ENCODE data around the gene CDH23.

The CDH23 gene

DNA sequence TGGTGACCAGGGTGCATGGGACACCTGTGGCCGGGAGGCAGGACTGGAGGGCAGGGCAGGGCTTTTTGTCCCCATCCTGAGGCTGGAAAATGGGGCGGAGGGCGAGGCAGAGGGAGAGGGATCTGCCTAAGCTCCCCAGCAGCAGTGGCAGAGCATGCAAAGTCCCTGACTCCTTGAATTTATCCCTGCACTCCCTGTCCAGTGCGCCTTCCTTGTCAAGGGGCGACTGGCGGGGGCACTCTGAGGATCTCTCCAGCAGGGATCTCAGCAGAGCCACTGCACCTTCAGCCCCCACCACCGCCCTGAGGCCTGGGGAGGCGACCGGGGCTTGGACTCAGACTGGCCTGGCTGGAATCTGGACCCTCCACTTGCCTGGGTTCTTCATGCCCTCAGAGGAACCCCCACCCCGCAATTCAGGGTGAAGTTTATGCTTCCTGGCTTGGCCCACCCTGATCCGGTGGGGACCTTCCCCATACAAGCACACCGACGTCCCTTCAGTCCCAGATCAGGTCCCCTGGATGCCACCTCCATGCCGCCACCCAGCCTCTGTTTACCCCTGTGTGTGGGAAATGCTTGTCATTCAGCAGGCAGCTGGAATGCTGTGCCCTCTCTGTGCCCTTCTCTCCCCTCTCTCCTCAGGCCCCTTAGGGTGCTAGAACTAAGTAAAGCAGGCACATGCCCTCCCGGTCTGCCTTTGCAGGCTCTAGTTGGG, 46.3 kb downstream of the CDH23 start:
- DNase-seq, result no peak

DNA sequence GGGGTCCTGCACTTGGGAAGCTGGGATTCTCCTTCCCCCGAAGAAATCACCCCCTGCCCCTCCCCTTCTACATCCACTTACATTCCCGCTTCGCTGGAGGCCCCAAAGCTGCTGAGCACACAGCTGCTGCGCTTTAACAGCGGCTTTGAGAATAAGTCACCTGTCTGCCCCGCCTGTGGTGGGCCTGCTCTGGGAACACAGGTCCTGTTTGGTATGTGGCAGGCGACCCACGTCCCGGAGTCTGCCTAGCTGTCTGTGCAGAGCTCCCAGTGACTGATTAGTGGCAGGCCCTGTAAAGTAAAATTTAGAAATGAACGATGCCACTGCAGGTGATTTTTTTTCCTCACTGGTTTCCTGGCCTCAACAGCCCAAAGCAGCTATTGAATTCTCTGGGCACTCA, 47.0 kb downstream of the CDH23 start:
- no peak for DNase-seq

DNA sequence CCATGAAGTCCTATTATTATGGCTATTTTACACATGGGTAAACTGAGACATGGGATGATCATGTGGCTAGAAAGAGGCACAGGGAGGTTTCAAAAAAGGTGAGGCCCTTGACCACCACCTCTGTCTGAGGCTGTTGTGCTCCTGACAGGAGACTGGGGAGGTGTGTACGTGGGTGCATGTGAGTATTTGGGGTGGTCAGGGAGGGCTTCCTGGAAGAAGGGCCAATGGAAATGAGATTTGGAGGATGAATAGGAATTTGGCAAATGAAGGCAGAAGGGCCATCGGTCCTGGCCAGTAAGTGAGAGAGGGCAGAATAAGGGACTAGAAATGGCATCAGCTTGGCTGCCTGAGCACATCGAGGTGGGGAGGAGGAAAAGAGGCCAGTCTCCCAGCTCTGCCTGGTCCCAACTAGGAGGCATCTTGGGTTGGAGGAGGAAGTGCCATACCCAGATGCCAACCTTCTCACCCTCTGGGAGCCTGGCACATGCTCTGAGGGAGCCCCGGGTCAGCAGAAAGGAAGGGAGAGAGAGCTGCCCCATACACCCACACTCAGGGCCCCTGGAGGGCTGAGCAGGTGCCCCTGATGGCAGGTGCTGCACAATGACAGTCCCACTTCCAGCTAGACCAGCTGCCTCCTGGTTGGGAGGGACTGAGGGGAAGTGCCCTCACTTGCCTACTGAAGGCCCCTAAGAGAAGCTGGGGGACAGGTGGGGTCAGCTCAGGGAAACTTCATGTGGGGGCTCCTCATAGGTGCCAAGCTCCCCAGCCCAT, 47.7 kb downstream of the CDH23 start:
- no peak for DNase-seq

DNA sequence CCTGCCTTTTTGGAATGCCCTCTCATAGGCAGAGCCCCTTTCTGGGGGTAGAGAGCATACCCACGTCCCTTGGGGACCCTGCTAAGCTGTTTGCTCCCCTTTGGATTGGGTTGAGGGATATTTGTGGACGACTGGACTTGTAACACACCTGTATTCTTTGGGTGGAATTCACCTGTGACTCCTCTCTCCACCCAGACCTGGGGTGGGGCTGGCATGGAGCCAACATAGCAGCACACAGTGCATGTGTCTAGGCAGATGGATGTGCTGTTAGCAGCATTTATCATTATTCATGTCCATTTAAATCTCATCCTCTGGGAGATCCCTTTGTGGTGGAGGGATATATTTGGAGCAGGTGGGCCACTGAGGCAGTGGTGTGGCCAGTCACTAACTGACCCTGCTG, 51.0 kb downstream of the CDH23 start:
- no peak for DNase-seq

DNA sequence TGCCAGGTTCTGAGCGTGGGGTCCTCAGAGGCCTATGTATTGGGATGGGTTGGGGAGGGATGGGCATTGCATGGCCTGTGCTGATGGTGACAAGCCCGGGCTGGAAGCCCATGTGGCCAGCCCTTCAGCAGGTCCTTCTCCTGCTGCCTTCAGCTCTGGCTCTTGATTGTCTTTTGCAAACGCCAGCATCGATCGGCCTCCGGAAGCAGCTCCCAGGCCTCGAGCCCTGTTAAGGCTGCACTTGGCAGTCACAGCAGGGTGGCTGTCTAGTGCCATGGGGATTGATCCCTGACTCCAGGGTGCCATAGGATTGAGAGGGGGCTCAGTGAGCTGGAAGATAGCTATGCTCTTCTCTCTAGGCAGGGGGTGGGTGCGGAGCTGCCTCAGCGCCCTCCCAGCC, 51.4 kb downstream of the CDH23 start:
- no peak for DNase-seq

DNA sequence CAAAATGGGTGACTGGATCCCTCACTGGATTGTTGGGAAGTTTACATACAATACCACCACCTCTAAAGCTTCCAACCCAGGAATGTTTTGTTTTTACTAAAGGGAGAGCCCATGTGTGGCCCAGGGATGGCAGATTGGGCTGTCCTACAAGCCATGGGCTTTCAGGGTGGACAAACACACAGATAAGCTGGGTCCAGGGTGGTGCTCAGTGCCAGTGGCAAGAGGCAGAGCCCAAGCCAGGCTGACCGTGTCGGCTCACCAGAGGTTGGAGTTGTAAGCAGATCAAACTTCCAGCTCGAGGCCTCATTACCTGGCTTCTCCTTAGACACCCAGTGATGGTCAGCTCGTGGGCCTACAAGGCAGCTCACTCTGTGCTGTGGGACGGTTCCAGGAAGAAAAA, 52.3 kb downstream of the CDH23 start:
- DNase-seq, result no peak

DNA sequence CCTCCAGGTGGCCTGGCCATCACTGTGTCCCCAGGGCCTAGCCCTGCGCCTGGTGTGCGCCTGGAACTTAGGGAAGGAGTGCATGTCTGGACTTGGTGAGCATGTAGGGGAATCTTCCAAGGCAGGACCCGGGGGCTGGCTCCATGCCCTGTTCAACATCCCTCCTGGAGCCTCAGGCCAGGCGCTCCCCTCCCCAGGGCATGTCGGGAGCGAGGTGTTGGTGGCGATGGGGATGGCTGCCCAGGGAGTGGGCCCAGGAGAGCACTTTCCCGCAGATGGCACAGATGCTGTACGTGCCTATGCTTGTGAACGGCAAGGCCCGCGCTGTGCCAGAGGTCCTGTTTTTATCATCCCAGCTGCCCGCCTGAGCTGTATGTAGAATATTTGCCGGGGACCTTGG, 55.0 kb downstream of the CDH23 start:
- no peak for DNase-seq

DNA sequence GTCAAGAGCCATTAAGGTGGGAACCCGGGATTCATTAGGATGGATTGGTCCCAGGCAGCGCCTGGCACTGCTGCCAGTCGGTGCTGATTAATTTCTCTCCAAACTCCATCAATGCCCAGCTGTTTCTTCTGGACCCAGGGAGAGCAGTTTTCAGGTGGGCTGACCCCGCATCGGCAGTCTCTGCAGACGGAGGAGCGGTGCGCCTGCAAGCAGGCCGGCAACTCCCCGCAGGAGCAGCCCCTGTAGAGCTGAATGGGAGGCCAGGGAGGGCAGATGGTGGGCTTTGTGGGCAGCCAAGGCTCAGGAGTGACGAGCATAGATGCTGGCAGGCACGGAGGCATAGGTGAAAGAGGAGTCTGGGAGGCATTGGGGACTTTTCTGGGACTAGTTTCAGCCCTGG, 56.5 kb downstream of the CDH23 start:
- no peak for DNase-seq

DNA sequence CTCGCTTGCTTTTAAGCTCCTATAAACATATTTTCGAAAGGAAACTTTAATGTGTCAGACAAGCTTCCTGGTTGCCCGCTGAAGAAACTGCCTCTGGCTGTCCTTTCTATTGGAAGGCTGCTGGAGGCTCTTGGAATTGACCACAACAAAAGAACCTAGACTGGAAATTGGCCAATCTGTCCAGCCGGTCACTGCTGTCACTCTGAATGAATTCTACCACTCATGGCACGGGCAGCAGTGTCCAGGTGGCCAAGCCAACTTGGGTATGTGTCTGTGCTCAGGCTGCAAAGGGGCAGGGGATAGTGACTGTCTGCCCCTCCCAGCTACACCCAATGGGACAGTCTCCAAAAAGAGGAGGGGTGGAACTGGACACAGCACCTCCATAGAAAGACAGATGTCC, 57.6 kb downstream of the CDH23 start:
- DNase-seq, result no peak

DNA sequence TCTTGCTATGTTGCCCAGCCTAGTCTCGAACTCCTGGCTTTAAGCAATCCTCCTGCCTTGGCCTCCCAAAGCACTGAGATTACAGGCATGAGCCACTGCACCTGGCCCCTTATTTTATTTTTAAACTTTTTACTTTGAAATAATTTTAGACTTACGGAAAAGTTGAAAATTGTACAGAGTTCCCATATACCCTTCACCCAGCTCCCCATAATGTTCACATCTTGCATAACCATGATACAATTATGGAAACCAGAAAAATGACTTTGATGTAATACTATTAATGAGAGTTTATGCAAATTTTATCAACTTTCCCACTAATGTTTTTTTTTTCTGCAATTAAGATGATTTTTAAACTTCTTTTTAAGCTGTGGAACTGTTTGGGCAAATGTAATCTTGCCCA, 58.3 kb downstream of the CDH23 start:
- DNase-seq, result no peak

DNA sequence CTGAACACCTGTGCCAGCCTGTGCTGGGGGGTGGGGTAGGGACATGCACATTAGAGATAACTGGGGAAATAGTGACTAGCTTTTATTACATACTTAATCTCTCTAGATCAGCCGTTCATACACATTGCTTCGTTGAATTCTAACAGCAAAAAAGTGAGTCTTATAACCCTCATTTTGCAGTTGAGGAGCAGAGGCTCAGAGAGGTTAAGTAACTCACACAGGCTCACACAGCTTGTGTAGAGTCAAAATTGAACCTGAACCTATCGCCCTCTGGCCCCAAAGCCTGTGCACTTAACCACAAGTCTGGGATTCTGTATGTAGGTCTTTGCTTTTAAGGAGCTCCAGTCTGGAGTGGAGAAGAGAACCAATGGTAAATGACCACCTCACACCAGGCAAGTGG, 59.9 kb downstream of the CDH23 start:
- no peak for DNase-seq

DNA sequence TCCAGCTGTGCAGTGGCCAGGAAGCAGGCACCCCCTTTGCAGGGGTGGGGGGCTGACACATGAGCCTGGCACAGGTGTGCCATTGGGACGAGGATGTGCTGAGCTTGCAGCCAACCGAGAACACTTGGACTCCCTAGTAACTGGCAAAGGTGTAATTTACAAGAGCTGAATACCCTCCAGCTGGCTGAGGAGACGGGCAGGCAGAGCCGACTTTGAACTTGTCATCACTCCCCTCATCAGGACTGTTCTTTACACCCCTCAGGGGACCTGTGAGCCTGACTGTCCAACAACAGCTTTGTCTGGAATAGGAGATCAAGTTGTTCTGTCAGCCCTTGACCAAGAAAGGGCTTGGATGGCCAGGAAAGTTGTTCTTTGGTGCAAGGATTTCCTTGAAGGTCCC, 61.2 kb downstream of the CDH23 start:
- no peak for DNase-seq

DNA sequence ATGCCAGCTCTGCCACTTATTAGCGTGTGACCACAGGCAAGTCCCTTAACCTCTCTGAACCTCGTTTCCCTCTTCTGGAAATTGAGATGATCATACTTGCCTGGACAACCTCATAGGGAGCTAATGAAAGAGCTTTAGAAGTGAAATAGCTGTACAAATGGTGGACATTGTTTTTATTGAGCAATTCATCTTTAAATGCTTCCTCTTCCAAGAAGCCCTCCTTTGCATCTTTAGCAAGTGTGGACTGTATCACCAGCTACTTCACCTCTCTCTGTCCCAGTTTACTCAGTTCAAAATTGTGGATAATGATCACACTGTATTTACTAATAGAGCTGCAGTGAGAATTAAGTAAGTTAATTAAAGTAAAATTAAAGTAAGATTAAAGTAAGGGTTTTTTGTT, 61.7 kb downstream of the CDH23 start:
- no peak for DNase-seq

DNA sequence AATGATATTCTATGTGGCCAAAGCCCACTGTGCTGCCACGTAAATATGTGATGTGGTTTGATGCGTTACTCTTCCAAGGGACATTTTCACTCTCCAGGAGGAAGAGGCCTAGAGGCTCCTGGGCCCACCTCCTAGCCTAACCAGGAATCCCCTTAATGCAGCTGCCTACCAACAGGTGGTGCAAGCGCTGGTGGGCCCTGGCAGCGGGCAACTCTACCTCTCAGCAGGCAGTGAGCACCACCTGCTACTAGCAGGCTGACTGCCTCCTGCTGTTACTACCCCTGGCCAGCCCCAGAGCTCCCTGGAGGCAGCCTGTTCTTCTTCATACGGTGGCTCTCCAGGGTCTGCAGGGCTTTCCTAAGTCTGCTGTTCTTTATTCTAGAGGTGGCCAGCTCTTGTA, 62.8 kb downstream of the CDH23 start:
- DNase-seq, result no peak

DNA sequence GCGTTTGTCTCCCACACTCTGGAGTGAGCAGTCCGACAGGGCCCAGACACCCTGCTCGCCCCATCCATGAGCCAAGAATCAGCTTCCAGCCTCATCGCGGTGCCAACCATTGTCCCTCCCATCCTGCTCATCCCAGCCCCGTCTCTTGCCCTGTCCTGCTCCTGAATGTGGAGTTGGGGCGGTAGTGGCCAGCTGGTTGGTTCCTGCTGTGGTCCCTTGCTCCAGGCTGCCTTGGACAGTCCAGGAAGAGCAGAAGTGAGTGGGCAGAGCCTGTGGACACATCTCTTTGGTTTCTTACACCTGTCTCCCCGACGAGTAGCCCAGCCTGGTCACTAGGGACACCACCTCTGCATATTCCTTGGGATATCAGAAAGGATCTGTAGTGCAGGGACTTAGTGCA, 63.9 kb downstream of the CDH23 start:
- DNase-seq, result no peak

DNA sequence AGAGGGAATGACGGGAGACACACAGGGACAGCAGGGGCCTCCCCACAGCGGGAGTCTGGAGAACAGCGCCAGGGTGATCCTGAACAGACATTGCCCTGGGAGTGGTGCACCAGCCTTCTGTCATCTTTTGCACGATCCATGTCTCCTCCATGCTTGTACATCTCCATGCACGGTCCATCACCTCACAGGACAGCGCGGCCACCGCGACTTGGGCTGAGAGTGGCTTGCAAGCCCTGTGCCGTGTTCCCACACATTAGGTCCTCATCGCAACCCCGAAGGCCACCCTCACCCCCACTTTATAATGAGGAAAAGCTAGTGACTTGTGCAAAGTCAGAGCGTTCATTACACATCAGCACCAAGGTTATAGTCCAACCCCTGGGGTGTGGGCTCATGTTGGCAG, 64.7 kb downstream of the CDH23 start:
- DNase-seq, result no peak

DNA sequence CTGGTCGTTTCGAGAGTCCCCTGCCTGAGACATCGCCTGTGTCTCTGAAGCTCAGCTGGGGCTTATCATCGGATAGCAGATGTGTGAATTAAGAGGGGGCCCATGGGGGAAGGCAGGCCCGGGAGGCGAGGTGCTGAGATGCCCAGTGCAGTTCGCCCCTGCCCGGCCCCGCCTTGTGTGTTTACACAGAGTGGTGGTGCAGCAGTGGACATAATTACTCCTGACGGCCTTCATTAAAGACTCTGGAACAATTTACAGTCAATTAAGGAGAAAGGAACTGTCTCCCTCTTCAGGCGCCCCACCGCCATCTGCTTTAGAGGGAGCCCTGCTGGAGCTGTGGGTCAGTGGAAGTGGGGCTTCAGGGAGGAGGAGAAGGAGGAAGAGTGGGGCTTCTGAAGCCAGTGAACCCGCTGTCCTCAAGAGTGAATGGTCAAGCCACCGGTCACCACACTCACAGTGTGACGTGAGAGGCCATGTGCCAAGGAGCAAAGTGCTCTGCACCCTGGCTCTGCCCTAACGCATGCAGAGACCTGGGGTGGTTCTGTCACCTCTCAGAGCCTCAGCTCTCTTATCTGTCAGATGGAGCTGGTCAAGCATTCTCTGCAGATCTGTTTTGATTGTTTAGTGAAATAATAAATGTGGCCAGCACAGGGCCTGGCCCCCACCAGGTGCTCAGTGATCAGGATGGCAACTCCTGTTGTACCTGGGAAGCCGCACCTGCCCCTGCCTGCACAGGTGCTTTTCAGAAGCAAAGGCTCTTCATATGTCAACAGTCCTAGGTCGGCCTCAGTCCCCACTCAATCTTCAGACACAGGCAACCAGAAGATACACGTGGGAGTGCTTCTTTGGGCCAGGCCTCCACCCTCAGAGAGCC, 65.6 kb downstream of the CDH23 start:
- DNase-seq, result no peak

DNA sequence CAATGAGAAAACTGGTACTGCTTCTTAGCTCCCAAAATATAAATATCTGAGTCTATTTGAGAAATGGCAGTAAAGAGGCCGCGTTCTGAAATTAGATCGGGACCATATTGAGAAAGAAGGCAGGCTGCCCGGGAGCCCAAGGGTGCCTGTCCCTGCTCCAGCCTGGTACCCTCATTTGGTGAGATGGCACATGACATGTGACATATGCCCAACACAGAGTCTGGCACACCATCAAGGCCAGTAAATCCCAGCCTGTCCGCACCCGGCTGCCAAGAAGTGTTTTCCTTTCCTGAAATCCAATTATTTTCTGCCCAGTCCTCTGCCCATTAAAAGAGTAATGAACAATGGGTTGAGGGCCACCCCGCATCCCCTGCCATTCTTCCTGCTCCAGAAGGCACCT, 66.4 kb downstream of the CDH23 start:
- DNase-seq, result no peak

DNA sequence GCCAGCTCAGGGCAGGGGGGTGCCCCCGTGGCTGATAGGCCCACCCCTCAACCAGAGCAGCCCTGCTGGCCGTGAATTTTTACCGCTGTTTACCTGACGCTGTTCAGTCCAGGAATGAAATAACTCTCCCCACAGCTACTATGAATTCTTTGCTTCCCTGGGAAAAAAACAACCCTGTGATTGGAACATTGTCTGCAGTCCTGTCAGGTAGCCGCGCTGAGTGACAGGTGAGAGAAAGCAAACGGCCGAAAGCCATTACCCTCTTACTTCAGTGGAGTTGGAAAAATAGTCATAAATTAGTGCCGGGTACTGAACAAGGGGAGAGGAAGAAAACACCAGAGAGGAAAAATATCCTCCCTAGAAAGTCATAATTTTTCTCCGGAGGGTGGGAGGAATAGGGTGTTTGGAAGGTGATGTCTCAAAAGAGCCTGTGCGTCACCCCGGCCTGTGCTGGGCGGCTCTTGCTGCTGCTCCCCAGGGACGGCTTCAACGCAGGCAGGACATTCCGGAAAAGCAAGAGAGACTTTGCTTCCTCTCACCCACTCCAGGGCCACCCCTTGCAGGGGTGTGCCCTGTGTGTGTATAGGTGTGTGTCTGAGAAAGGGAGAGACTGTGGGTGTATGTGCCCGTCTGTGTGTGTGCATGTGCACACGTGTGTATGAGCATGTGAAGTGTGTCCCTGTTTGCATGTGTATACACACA, 69.0 kb downstream of the CDH23 start:
- DNase-seq, result no peak

DNA sequence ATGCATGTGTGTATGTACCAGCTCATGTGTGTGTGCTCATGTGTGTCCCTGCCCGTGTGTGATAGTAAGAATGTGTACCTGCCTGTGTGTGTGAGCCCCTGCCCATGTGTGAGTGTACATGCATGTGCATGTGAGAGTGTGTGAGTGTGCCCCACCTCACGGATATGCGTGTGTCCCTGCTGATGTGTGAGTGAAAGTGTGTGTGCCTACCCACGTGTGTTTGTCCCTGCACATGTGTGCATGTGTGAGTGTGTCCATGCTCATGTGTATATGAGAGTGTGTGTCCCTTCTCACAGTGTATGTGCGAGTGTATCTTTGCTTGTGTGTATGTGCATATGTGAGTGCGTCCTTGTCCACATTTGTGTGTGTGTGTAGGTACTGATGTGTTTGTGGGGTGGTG, 69.6 kb downstream of the CDH23 start:
- DNase-seq, result no peak

DNA sequence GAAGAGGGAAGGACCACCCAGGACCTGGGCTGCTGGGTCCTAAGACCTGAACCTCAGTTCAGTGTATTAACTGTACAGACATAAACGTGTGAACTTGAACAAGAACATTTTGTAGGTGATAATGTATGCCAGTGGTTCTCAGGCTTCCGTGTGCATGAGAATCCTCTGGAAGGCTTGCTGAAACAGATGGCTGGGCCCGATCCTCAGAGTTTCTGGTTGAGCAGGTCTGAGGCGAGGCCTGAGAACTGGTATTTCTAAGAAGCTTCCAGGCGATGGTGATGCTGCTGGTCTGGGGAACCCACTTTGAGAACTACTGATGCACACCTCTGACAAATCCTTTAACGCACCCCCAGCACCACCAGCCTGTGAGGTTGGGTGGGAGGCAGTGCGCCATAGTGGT, 70.4 kb downstream of the CDH23 start:
- DNase-seq, result no peak

DNA sequence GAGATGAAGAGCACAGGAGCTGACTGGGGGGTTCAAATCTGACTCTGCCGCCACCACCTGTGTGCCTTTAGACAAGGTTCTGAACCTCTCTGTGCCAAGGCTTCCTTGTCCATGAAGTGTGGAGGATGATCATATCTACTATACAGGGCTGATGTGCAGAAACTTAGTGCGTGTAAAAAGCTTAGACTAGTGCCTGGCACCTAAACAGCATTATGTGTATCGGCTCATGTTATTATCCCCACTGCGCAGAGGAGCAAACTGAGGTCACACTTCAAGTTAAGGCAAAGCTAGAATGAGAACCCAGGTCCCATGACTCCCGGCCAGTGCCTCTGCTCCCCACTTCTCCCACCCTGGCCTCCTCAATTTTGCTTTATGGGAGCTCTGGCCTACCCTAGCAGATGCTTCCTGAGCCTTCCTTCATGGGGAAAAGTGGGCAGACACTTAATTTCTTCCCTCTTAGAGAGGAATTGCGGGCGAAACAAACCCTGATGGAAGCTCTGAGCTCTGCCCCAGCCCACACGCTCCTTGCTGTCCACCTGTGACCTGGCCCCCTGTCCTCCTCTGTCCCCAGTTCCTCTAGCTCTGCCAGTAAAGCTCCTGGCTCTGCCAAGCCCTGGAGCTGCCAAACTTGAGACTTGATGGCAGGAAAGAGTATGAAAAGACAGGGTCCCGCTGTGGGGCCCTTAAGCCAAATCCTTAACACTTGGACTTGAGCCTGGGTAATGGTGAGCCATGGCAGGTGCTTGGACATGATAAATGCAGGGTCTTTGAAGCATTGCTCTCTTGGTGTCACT, 71.0 kb downstream of the CDH23 start:
- no peak for DNase-seq
